Upper lobe of left lung (tissue), 4 donors: ENCODE measurements around the gene MTMR4.

Source experiments
- CTCF ChIP-seq, 6 experiments: fragments of 450-650 bp in 4 of 6; fragments of 200-600 bp in 2 of 6; sonication (generic) in 2 of 6; IDR thresholded peaks; one replicate each; pipeline ENCODE4 v1.5.1; 2016 to 2019; ENCODE audit warnings: antibody characterized with exemption in 6 of 6
- EP300 ChIP-seq, 4 donors: sonication (generic); formaldehyde crosslinking; IDR thresholded peaks; one replicate each; pipeline ENCODE4 v1.5.1; 2017; ENCODE audit warnings: antibody characterized with exemption in 4 of 4, control low read depth in 2 of 4
- POLR2A ChIP-seq, 4 donors: fragments of 450-650 bp; IDR thresholded peaks; one replicate each; pipeline ENCODE4 v1.5.1; 2016 to 2017; ENCODE audit warnings: antibody characterized with exemption in 4 of 4, mild to moderate bottlenecking in 2 of 4

- no peak for TF ChIP-seq EP300 (IDR thresholded peaks at IDR 0.05)
- no peak for TF ChIP-seq CTCF (IDR thresholded peaks at IDR 0.05)
- no peak for TF ChIP-seq POLR2A (IDR thresholded peaks at IDR 0.05)
Measured at GRCh38 chr17:58537266-58537665, 22.8 kb upstream of the MTMR4 start.
